T-helper 2 cell (primary cell): ENCODE data around the gene HFE.
"Not testable (repeated sequence)": the region's sequence is repeated elsewhere in the genome, so short reads cannot be mapped to it uniquely, and the experiment has no call there.

ENCODE experiments used
- DNase-seq, 5 experiments: peaks; one replicate each; pipeline versions ENCODE4 v3.0.0 to v3.0.0-alpha.2; 2012 to 2022

The HFE gene

GRCh38 chr6:26113570-26113969 lies 26.3 kb downstream of the HFE start:
- no peak for DNase-seq

- no peak for DNase-seq
Observed at GRCh38 chr6:26115226-26115625, 28.0 kb downstream of the HFE start.

GRCh38 chr6:26116267-26116666 lies 29.0 kb downstream of the HFE start:
- DNase-seq = no peak

- no peak for DNase-seq
Observed at GRCh38 chr6:26118999-26119398, 31.8 kb downstream of the HFE start.

GRCh38 chr6:26120115-26120514 lies 32.9 kb downstream of the HFE start:
- DNase-seq = not testable (repeated sequence)

GRCh38 chr6:26120807-26121140 lies 33.5 kb downstream of the HFE start:
- DNase-seq = no peak

- no peak for DNase-seq
Observed at GRCh38 chr6:26121141-26122004, 34.1 kb downstream of the HFE start.

- DNase-seq = peak in 1 of 5 experiments; percentile 25
Observed at GRCh38 chr6:26122005-26122388, 34.8 kb downstream of the HFE start.

- DNase-seq = no peak
Observed at GRCh38 chr6:26122402-26122792, 35.2 kb downstream of the HFE start.

GRCh38 chr6:26122793-26123674 lies 35.8 kb downstream of the HFE start:
- DNase-seq = peak; percentile 49 to 100 (median 87)

GRCh38 chr6:26123675-26123946 lies 36.4 kb downstream of the HFE start:
- peak in 3 of 5 experiments; percentile 35 to 72 (median 44) for DNase-seq

GRCh38 chr6:26123947-26124780 lies 36.9 kb downstream of the HFE start:
- peak; percentile 31 to 99 (median 51) for DNase-seq

GRCh38 chr6:26124781-26125685 lies 37.8 kb downstream of the HFE start:
- DNase-seq = peak in 2 of 5 experiments; percentile 7 to 56

- DNase-seq = peak in 1 of 5 experiments; percentile 14
Observed at GRCh38 chr6:26126394-26127235, 39.4 kb downstream of the HFE start.

- no peak for DNase-seq
Observed at GRCh38 chr6:26128013-26128771, 41.0 kb downstream of the HFE start.

- DNase-seq = peak in 1 of 5 experiments; percentile 53
Observed at GRCh38 chr6:26129656-26130055, 42.4 kb downstream of the HFE start.

- DNase-seq = no peak
Observed at GRCh38 chr6:26130581-26131249, 43.5 kb downstream of the HFE start.

- DNase-seq = no peak
Observed at GRCh38 chr6:26131618-26132017, 44.4 kb downstream of the HFE start.

- no peak for DNase-seq
Observed at GRCh38 chr6:26133730-26134129, 46.5 kb downstream of the HFE start.

- no peak for DNase-seq
Observed at GRCh38 chr6:26136321-26136720, 49.1 kb downstream of the HFE start.
